ENCODE results near the gene C8G.
A peak's percentile ranks its signal among the peaks of the same experiment; 100 is the strongest.

The C8G gene

GRCh38 chr9:136901516-136902258 is 43.4 kb upstream of the C8G start:
- TF ChIP-seq CTCF (IDR thresholded peaks at IDR 0.05; ENCODE audit: low read length, missing control alignments), result no peak
- peak; percentile 33 for DNase-seq (ENCODE audit: low read depth)
- H3K4me3 ChIP-seq (replicated peaks; ENCODE audit: low read depth, low read length), result no peak overlapping the region

GRCh38 chr9:136902259-136902821 is 42.7 kb upstream of the C8G start:
- no peak overlapping the region for H3K4me3 ChIP-seq (replicated peaks; ENCODE audit: low read depth, low read length)

DNA sequence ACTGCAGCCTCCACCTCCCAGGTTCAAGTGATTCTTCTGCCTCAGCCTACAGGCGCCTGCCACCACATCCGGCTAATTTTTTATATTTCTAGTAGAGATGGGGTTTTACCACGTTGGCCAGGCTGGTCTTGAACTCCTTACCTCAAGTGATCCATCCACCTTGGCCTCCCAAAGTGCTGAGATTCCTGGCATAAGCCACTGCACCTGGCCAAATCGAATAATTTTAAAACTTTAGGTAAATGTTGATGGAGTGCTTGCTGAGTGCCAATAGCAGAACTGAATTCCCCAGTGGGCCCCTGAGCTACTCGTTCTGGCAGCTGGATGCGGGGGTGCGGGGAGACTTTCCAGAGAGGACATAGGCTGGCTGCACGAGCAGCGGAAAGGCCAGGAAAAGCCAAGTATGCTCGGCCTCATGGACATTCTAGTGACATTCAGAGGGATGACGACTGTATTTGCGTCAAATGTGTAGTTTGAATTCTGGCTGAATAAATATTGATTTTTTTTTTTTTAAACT is 41.9 kb upstream of the C8G start:
- no peak for DNase-seq (ENCODE audit: low read depth)
- no peak overlapping the region for H3K4me3 ChIP-seq (replicated peaks; ENCODE audit: low read depth, low read length)
- TF ChIP-seq CTCF (IDR thresholded peaks at IDR 0.05; ENCODE audit: low read length, missing control alignments), result no peak

More at GRCh38 chr9:136902259-136902821, 42.7 kb upstream of the C8G start:
- peak; percentile 61 for DNase-seq (ENCODE audit: low read depth)
- no peak for TF ChIP-seq CTCF (IDR thresholded peaks at IDR 0.05; ENCODE audit: low read length, missing control alignments)

DNA sequence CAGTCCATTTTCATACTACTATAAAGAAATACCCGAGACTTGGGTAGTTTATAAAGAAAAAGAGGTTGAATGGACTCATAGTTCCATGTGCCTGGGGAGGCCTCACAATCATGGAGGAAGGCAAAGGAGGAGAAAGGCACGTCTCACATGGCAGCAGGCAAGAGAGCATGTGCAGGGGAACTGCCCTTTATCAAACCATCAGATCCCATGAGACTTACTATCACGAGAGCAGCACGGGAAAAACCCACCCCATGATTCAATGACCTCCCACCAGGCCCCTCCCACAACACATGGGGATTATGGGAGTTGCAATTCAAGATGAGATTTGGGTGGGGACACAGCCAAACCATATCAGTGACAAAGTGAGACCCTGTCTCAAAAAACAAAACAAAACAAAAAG is 38.8 kb upstream of the C8G start:
- no peak overlapping the region for H3K4me3 ChIP-seq (replicated peaks; ENCODE audit: low read depth, low read length)
- TF ChIP-seq CTCF (IDR thresholded peaks at IDR 0.05; ENCODE audit: low read length, missing control alignments), result no peak
- DNase-seq (ENCODE audit: low read depth), result no peak

DNA sequence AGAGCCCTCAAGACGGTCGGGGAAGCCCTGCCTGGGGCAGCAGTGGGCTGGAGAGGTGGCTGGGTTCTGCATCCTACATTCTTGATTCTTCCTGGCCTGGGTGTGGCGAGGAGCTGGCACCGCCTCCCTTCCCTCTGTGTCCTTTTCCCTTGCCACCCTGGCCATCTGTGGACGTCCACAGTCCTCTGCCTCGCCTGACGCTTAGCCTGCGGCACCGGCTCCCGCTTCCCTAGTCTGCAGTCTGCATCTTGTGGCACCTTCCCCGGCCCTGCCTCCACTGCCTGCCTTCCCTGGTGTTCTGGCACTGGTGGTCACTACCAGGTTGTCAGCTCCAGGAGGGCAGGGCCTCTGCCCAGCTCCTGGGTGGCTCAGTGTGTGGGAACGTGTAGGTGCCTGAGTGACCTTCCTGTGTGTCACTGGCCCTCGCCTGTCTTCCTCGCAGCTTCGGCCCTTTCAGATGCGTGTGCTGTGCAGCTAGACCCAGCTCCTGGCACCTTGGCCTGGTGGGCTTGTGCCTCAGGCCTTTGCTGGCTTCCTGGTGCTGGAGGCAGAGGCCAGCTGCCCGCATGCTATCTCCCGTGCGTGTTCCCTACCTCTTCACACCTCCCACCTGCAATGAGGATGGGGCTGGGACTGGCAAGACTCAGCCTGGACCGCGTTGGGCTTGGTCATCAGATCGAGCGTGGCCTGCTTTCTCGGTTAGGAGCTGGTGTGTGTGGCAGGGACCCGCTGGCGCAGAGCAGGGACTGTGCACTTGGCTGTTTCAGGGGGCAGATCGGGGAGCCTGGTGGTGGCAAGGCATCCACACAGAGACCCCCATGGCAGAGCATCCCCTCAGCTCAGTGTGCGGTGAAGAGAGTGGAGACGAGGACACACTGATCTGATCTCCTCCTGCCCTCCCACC is 37.8 kb upstream of the C8G start:
- no peak for DNase-seq (ENCODE audit: low read depth)
- TF ChIP-seq CTCF (IDR thresholded peaks at IDR 0.05; ENCODE audit: low read length, missing control alignments), result no peak
- no peak overlapping the region for H3K4me3 ChIP-seq (replicated peaks; ENCODE audit: low read depth, low read length)

- no peak for TF ChIP-seq CTCF (IDR thresholded peaks at IDR 0.05; ENCODE audit: low read length, missing control alignments)
- no peak for DNase-seq (ENCODE audit: low read depth)
- H3K4me3 ChIP-seq (replicated peaks; ENCODE audit: low read depth, low read length), result no peak overlapping the region
Observed at GRCh38 chr9:136910197-136910900, 34.7 kb upstream of the C8G start.
